Gastrocnemius medialis (tissue), 4 donors: ENCODE results near the gene TRPV6.

Experiments used
- CTCF ChIP-seq, 5 experiments: fragments of 450-650 bp in 3 of 5; fragments of 200-600 bp in 2 of 5; sonication (generic) in 2 of 5; IDR thresholded peaks in 4 of 5; conservative IDR thresholded peaks in 1 of 5; 1 replicate in 4 of 5; 2 replicates in 1 of 5; pipeline ENCODE4 v1.5.1; 2016 to 2019; ENCODE audit warnings: antibody characterized with exemption in 5 of 5, mild to moderate bottlenecking in 3 of 5, moderate library complexity in 3 of 5
- POLR2A ChIP-seq, 2 donors: fragments of 450-650 bp; IDR thresholded peaks; one replicate each; pipeline ENCODE4 v1.6.1; 2017; ENCODE audit warnings: antibody characterized with exemption in 2 of 2, mild to moderate bottlenecking in 2 of 2, moderate library complexity in 2 of 2

GRCh38 chr7:142867097-142867378 is 18.5 kb downstream of the TRPV6 start:
- no peak for TF ChIP-seq CTCF (IDR thresholded peaks at IDR 0.05 in 4 of 5, conservative IDR thresholded peaks at IDR 0.05 in 1 of 5)
- TF ChIP-seq POLR2A (IDR thresholded peaks at IDR 0.05) = no peak
